Measurements from ENCODE around the gene SLC25A14.
"Not testable (repeated sequence)": the region's sequence is repeated elsewhere in the genome, so short reads cannot be mapped to it uniquely, and the experiment has no call there.

Gene SLC25A14

DNA sequence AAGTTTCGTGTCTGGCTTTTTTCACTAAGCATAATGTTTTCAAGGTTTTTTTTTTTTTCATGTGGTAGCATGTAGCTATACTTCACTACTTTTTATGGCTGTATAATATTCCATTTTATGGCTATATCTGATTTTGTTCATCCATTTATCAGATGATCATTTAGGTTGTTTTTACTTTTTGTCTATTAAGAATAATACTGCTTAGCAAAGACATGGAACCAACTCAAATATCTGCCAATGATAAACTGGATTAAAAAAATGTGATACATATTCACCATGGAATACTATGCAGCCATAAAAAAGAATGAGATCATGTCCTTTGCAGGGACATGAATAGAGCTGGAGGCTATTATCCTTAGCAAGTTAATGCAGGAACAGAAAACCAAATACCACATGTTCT lies 38.3 kb upstream of the SLC25A14 start:
- TF ChIP-seq, protein P1, sequence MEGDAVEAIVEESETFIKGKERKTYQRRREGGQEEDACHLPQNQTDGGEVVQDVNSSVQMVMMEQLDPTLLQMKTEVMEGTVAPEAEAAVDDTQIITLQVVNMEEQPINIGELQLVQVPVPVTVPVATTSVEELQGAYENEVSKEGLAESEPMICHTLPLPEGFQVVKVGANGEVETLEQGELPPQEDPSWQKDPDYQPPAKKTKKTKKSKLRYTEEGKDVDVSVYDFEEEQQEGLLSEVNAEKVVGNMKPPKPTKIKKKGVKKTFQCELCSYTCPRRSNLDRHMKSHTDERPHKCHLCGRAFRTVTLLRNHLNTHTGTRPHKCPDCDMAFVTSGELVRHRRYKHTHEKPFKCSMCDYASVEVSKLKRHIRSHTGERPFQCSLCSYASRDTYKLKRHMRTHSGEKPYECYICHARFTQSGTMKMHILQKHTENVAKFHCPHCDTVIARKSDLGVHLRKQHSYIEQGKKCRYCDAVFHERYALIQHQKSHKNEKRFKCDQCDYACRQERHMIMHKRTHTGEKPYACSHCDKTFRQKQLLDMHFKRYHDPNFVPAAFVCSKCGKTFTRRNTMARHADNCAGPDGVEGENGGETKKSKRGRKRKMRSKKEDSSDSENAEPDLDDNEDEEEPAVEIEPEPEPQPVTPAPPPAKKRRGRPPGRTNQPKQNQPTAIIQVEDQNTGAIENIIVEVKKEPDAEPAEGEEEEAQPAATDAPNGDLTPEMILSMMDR (IDR thresholded peaks at IDR 0.05; ENCODE audit: insufficient read depth, missing control alignments): no peak
- DNase-seq (ENCODE audit: insufficient read length, low spot score) (no peak), FAIRE-seq (no peak)

DNA sequence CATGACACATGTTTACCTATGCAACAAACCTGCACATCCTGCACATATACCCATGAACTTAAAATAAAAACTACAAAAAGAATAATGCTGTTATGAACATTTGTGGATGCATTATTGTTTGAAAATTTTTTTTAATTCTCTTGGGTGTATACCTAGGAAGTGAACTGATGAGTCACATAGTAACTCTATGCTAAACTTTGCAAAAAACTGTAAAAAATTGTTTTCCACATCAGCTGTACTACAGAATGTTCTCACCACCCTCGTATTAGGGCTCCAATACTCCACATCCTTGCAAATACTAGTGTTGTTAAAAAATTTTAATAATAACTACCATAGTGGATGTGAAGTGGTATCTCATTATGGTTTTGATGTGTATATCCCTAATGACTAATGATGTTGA lies 37.7 kb upstream of the SLC25A14 start:
- DNase-seq (ENCODE audit: insufficient read length, low spot score) (no peak), FAIRE-seq (no peak)
- TF ChIP-seq, protein P1 (IDR thresholded peaks at IDR 0.05; ENCODE audit: insufficient read depth, missing control alignments): no peak

- DNase-seq (ENCODE audit: insufficient read length, low spot score): no peak
- TF ChIP-seq, protein P1 (IDR thresholded peaks at IDR 0.05; ENCODE audit: insufficient read depth, missing control alignments): no peak
- FAIRE-seq: no peak
Measured at GRCh38 chrX:130304587-130305368, 34.9 kb upstream of the SLC25A14 start.

GRCh38 chrX:130319886-130320285 lies 19.8 kb upstream of the SLC25A14 start:
- FAIRE-seq; DNase-seq (ENCODE audit: insufficient read length, low spot score): not testable (repeated sequence)

DNA sequence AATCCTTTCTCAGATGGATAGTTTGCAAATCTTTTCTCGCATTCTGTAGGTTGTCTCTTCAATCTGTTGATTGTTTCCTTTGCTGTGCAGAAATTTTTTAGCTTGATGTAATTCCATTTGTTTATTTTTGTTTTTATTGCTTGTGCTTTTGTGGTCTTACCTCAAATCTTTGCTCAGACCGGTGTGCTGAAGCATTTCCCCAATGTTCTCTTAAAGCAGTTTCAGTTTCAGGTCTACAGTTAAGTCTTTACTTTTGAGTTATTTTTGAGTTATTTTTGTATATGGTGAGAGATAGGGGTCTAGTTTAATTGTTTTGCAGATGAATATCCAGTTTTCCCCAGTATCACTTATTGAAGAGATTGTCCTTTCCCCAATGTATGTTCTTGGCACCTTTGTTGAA lies 18.2 kb upstream of the SLC25A14 start:
- TF ChIP-seq, protein P1 (IDR thresholded peaks at IDR 0.05; ENCODE audit: insufficient read depth, missing control alignments): no peak
- FAIRE-seq (no peak), DNase-seq (ENCODE audit: insufficient read length, low spot score) (no peak)

DNA sequence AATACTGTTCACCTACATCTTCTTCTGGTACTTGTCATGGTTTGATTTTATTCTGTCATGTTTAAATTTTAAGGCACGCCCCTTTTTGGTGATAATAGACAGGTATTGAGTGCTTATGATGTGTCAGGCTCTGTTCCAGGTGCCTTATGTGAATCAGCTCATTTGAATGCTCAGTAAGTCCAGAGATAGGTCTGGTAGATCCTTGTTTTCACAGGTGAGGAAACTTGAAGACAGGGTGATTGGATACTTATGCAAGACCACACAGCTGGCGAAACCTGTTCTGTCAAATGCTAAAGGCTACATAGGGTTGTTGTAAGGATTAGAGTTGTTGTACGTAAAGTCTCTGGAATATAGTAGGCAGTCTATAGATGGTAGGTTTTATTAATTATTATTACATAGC lies 9.6 kb upstream of the SLC25A14 start:
- DNase-seq (ENCODE audit: insufficient read length, low spot score): no peak
- no peak for FAIRE-seq
- TF ChIP-seq, protein P1 (IDR thresholded peaks at IDR 0.05; ENCODE audit: insufficient read depth, missing control alignments): no peak

DNA sequence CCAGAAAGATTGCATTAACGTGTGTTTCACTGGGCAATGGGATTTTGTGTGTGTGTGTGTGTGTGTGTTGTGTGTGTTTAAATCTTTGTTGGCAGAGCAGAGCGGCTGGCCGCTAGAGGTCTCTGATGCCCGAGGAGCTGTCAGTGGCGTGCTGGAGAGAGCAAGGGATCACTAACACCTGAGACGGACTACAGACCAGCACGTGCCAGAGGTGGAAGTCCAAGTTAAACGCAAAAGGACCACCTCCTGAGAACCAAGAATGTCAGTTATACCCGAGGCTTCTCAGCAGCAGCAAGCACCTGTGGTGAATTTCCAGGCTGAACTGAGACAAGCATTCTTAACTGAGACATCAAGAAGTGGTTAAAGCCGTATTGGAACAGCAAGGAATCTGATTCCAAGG lies 9.0 kb upstream of the SLC25A14 start:
- DNase-seq (ENCODE audit: insufficient read length, low spot score): no peak
- FAIRE-seq: peak; percentile 66
- TF ChIP-seq, protein P1 (IDR thresholded peaks at IDR 0.05; ENCODE audit: insufficient read depth, missing control alignments): peak; percentile 59

Measured in D721Med (cell line).